HepG2 (cell line): ENCODE results near the gene FRMD1. TPM values are rescaled to one million over a fixed set of nuclear protein-coding genes. Genes with fewer than 3 reads are reported as not detected.

Source experiments
- ARHGAP35 ChIP-seq: sonication (generic); formaldehyde crosslinking; IDR thresholded peaks from 2 replicates; pipeline ENCODE4 v1.9.0; 2022; ENCODE audit warnings: mild to moderate bottlenecking, inconsistent platforms, moderate library complexity, missing genetic modification reagents, borderline replicate concordance
- BRD4 ChIP-seq: sonication (generic); formaldehyde crosslinking; IDR thresholded peaks from 2 replicates; pipeline ENCODE4 v1.4.0; 2020; ENCODE audit warnings: missing genetic modification reagents
- NONO ChIP-seq, 2 experiments: fragments of 450-650 bp in 1 of 2; sonication (generic) in 1 of 2; formaldehyde crosslinking in 1 of 2; IDR thresholded peaks in 1 of 2; conservative IDR thresholded peaks in 1 of 2; 2 replicates each; pipeline versions ENCODE4 v1.6.1 to v1.8.0; 2017 to 2022; ENCODE audit warnings: mild to moderate bottlenecking in 1 of 2, missing genetic modification reagents in 1 of 2, moderate library complexity in 1 of 2
- NR3C1 ChIP-seq: sonication (generic); formaldehyde crosslinking; IDR thresholded peaks from 2 replicates; pipeline ENCODE4 v1.4.0; 2020; ENCODE audit warnings: missing genetic modification reagents
- PRPF4 ChIP-seq: fragments of 200-400 bp; formaldehyde crosslinking; IDR thresholded peaks from 2 replicates; pipeline ENCODE4 v1.6.1; 2016; ENCODE audit warnings: low read length, low read depth; ENCODE audit not compliant: poor library complexity, severe bottlenecking
- RARA ChIP-seq: IDR thresholded peaks from 2 replicates; pipeline ENCODE4 v1.6.1; 2016; ENCODE audit warnings: missing genetic modification reagents, missing compliant biosample characterization
- U2AF1 ChIP-seq: fragments of 200-400 bp; formaldehyde crosslinking; optimal IDR thresholded peaks from 2 replicates; pipeline ENCODE3; 2017; ENCODE audit warnings: mild to moderate bottlenecking, low read depth, low read length
- ZFX ChIP-seq: sonication (generic); formaldehyde crosslinking; IDR thresholded peaks from 2 replicates; pipeline ENCODE4 v1.4.0; 2020; ENCODE audit warnings: mild to moderate bottlenecking, low read depth, missing genetic modification reagents, moderate library complexity
- ZNF446 ChIP-seq: sonication (generic); formaldehyde crosslinking; IDR thresholded peaks from 2 replicates; pipeline ENCODE4 v1.5.0; 2020; ENCODE audit warnings: mild to moderate bottlenecking, missing genetic modification reagents
- ZNF530 ChIP-seq: sonication (generic); formaldehyde crosslinking; IDR thresholded peaks from 2 replicates; pipeline ENCODE4 v1.5.0; 2020; ENCODE audit warnings: low read depth, mild to moderate bottlenecking, missing genetic modification reagents
- ZSCAN29 ChIP-seq: sonication (generic); formaldehyde crosslinking; conservative IDR thresholded peaks from 2 replicates; pipeline ENCODE4 v1.4.0; 2020; ENCODE audit warnings: mild to moderate bottlenecking, missing genetic modification reagents
- polyA plus RNA-seq, 8 experiments: library from polyadenylated mRNA; depleted of rRNA in 3 of 8; stranded (reverse) in 7 of 8; unstranded in 1 of 8; fragments of >200 nt; fragmentation: Illumina TruSeq in 4 of 8; extraction: Trizol in 4 of 8; gene quantifications; 2 replicates each; pipeline versions ENCODE4 v1.2.1 to v1.2.3, GENCODE V29; 2011 to 2016; ENCODE audit warnings: low read depth in 4 of 8, missing spikeins in 1 of 8, mixed read lengths in 1 of 8; ENCODE audit not compliant: insufficient read depth in 1 of 8
- total RNA-seq, 5 experiments: library from RNA; depleted of rRNA; stranded (reverse); fragments of >200 nt; fragmentation: Illumina TruSeq; extraction: Trizol; gene quantifications; 2 replicates each; pipeline ENCODE4 v1.2.3, GENCODE V29; 2016; ENCODE audit warnings: low read depth in 1 of 5
- TF ChIP-seq, protein P1 (sequence below): sonication (generic); formaldehyde crosslinking; IDR thresholded peaks from 2 replicates; pipeline ENCODE4 v1.4.0; 2020; ENCODE audit warnings: missing genetic modification reagents
- TF ChIP-seq, protein P2 (sequence below): sonication (generic); formaldehyde crosslinking; IDR thresholded peaks from 2 replicates; pipeline ENCODE4 v1.4.0; 2020; ENCODE audit warnings: mild to moderate bottlenecking, missing genetic modification reagents
- TF ChIP-seq, protein P3 (sequence below): sonication (generic); formaldehyde crosslinking; conservative IDR thresholded peaks from 2 replicates; pipeline ENCODE4 v1.4.0; 2020; ENCODE audit warnings: missing genetic modification reagents
- TF ChIP-seq, protein P4 (sequence below): IDR thresholded peaks from 2 replicates; pipeline ENCODE4 v1.6.1; 2018; ENCODE audit warnings: missing genetic modification reagents
- TF ChIP-seq, protein P5 (sequence below): IDR thresholded peaks from 2 replicates; pipeline ENCODE4 v1.4.0; 2020; ENCODE audit warnings: mild to moderate bottlenecking, missing genetic modification reagents

The FRMD1 gene
- total and polyA plus RNA-seq, 2 of the 13 experiments (the other 11 are each of a cell fraction or from before 2014, with no cell fraction given), result 0.01 TPM; not detected in 1

DNA sequence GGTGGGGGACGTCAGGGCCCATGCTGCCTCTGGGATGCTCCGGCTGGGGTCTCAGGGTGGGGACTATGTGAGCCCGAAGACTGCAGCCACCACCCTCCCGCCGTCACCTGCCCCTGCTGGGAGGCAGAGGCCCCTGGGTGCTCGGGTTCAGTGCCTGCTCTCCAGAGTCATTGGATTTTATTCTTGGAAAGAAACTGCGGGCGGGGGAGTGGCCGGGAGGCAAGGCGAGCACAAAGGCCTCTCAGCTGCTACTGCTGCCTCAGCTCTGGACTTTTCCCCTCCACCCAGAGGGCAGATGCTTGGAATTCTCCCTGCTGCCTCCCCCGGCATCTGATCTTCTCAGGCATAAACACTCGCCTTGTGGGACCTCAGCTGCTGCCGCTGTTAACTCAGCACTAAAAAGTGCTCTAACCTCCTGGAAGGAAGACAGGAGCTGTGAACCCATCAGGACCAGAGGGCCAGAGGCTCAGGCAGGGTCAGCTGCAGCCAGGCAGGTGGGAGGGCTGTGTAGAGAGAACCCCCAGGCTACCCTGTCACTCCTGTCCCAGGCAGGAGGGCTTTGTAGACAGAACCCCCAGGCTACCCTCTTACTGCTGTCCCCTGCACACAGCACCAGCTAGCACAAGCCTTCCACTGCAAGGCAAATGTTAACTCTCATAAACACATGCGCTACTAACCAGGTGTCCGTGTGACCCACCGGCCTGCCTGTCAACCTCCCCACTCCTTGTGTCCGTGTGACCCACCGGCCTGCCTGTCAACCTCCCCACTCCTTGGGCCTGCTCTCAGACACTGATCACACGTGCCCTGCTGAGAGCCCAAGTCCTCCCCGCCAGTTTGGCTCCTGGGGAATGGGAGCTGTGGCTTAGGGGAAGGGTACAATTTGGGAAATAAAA lies 9.4 kb upstream of the FRMD1 start (continued):
- TF ChIP-seq, protein P1, sequence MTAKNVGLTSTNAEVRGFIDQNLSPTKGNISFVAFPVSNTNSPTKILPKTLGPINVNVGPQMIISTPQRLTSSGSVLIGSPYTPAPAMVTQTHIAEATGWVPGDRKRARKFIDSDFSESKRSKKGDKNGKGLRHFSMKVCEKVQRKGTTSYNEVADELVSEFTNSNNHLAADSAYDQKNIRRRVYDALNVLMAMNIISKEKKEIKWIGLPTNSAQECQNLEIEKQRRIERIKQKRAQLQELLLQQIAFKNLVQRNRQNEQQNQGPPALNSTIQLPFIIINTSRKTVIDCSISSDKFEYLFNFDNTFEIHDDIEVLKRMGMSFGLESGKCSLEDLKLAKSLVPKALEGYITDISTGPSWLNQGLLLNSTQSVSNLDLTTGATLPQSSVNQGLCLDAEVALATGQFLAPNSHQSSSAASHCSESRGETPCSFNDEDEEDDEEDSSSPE (CRISPR knock-in tag), result no peak
- TF ChIP-seq U2AF1 (no peak), NONO (IDR thresholded peaks at IDR 0.05) (no peak), NONO (CRISPR knock-in tag; conservative IDR thresholded peaks at IDR 0.05) (no peak), ARHGAP35 (0 out of 2 replicates have a peak, but pooled peaks have one; percentile 47), PRPF4 (no peak), ZSCAN29 (CRISPR knock-in tag) (no peak), ZNF446 (CRISPR knock-in tag) (no peak), RARA (CRISPR knock-in tag) (peak; percentile 48), ZFX (CRISPR knock-in tag) (peak; percentile 21; the same call in 1 of the 2 replicates), BRD4 (CRISPR knock-in tag) (no peak), NR3C1 (CRISPR knock-in tag) (no peak), ZNF530 (no peak)
- TF ChIP-seq, protein P2, sequence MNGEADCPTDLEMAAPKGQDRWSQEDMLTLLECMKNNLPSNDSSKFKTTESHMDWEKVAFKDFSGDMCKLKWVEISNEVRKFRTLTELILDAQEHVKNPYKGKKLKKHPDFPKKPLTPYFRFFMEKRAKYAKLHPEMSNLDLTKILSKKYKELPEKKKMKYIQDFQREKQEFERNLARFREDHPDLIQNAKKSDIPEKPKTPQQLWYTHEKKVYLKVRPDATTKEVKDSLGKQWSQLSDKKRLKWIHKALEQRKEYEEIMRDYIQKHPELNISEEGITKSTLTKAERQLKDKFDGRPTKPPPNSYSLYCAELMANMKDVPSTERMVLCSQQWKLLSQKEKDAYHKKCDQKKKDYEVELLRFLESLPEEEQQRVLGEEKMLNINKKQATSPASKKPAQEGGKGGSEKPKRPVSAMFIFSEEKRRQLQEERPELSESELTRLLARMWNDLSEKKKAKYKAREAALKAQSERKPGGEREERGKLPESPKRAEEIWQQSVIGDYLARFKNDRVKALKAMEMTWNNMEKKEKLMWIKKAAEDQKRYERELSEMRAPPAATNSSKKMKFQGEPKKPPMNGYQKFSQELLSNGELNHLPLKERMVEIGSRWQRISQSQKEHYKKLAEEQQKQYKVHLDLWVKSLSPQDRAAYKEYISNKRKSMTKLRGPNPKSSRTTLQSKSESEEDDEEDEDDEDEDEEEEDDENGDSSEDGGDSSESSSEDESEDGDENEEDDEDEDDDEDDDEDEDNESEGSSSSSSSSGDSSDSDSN, result peak; percentile 51
- TF ChIP-seq, protein P3, sequence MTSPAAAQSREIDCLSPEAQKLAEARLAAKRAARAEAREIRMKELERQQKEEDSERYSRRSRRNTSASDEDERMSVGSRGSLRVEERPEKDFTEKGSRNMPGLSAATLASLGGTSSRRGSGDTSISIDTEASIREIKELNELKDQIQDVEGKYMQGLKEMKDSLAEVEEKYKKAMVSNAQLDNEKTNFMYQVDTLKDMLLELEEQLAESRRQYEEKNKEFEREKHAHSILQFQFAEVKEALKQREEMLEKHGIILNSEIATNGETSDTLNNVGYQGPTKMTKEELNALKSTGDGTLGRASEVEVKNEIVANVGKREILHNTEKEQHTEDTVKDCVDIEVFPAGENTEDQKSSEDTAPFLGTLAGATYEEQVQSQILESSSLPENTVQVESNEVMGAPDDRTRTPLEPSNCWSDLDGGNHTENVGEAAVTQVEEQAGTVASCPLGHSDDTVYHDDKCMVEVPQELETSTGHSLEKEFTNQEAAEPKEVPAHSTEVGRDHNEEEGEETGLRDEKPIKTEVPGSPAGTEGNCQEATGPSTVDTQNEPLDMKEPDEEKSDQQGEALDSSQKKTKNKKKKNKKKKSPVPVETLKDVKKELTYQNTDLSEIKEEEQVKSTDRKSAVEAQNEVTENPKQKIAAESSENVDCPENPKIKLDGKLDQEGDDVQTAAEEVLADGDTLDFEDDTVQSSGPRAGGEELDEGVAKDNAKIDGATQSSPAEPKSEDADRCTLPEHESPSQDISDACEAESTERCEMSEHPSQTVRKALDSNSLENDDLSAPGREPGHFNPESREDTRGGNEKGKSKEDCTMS (CRISPR knock-in tag), result no peak
- TF ChIP-seq, protein P4, sequence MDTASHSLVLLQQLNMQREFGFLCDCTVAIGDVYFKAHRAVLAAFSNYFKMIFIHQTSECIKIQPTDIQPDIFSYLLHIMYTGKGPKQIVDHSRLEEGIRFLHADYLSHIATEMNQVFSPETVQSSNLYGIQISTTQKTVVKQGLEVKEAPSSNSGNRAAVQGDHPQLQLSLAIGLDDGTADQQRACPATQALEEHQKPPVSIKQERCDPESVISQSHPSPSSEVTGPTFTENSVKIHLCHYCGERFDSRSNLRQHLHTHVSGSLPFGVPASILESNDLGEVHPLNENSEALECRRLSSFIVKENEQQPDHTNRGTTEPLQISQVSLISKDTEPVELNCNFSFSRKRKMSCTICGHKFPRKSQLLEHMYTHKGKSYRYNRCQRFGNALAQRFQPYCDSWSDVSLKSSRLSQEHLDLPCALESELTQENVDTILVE (CRISPR knock-in tag), result no peak
- TF ChIP-seq, protein P5, sequence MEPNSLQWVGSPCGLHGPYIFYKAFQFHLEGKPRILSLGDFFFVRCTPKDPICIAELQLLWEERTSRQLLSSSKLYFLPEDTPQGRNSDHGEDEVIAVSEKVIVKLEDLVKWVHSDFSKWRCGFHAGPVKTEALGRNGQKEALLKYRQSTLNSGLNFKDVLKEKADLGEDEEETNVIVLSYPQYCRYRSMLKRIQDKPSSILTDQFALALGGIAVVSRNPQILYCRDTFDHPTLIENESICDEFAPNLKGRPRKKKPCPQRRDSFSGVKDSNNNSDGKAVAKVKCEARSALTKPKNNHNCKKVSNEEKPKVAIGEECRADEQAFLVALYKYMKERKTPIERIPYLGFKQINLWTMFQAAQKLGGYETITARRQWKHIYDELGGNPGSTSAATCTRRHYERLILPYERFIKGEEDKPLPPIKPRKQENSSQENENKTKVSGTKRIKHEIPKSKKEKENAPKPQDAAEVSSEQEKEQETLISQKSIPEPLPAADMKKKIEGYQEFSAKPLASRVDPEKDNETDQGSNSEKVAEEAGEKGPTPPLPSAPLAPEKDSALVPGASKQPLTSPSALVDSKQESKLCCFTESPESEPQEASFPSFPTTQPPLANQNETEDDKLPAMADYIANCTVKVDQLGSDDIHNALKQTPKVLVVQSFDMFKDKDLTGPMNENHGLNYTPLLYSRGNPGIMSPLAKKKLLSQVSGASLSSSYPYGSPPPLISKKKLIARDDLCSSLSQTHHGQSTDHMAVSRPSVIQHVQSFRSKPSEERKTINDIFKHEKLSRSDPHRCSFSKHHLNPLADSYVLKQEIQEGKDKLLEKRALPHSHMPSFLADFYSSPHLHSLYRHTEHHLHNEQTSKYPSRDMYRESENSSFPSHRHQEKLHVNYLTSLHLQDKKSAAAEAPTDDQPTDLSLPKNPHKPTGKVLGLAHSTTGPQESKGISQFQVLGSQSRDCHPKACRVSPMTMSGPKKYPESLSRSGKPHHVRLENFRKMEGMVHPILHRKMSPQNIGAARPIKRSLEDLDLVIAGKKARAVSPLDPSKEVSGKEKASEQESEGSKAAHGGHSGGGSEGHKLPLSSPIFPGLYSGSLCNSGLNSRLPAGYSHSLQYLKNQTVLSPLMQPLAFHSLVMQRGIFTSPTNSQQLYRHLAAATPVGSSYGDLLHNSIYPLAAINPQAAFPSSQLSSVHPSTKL (CRISPR knock-in tag), result peak; percentile 60
